ENCODE measurements around the gene SEMA5B.
A peak's percentile ranks its signal among the peaks of the same experiment; 100 is the strongest.

SEMA5B gene

DNA sequence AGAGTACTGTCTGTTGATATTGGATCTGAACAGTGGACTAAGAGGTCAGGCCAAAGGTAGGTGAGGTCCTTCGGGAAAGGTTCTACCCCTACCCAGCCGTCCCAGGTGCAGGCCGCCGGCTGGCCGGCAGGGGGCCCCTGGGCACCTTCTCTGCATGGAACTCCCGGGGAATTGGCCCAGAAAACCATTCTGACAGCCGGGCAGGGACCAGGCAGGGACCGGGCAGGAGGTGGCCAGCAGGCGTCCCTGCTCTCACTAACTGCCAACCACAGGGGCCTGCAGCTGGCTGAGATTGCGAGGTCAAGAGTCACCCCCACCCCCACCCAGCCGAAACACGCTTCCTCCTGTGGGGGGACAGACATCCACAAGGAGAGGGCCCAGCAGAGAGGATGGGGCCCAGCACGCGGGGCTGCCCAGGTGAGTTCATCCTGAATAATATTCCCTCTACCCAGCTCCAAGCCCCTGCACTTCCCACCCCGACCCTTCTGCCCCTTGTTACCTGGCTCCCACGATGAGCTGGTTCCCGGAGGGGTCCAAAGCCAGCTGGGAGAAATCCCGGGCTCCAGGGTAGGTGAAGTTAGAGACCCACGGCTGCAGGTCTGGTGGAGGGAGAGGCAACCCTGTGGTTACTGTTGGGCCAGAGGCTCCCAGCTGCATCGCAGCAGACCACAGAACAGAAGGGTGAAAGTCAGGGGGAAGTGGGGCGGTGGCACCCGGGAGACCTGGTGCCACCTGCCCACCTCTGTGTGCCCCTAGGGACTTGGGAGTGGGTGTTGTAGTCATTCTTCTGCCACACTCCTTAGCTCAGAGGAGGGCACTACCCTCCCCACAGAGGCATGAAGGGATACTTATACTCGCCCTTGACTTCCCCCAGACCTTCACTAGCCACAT is 84.4 kb downstream of the SEMA5B start:
- DNase-seq, result no peak

DNA sequence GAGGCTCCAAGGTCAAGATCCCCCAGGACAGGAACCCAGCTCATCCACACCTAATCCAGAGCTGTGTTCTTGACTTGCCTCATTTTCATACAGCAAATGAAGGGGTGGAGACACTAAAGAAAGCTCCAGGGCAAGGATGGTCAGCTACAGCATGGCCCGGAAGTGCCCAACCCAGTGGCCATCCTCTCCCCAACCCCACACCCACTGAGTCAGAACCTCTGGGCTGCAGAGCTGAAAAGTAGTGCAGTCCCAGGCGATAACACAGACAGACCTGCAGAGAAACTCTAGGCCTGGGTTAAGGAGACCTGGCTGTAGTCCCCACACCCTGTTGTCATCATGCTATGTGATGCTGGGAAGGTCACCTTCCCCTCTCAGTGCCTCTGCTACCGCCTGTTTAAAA is 85.3 kb downstream of the SEMA5B start:
- DNase-seq, result no peak

GRCh38 chr3:122941228-122942206 is 86.0 kb downstream of the SEMA5B start:
- DNase-seq, result no peak

DNA sequence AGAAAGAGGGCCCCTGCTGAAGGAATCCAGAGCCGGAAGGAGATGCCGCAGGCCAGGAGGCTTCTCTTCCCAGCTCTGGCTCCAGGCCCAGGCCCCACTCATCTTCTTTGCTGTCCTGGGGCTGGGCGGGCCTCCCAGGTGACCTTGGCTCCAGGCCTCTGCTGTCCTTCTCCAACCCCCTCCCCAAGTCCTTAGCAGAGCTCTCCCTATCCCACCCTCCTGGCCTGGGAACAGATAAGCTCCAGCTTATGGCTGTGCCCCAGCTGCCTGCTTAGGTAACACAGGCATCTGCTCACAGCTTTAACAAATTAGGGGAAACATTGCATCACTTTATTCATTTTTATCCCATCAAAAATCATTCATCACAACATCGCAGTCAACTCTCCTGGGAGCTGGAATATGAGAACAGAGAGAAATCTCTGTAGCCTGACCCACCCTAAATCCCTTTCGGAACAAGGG is 86.9 kb downstream of the SEMA5B start:
- no peak for DNase-seq

- DNase-seq, result no peak
Measured at GRCh38 chr3:122938783-122939425, 88.7 kb downstream of the SEMA5B start.

- no peak for DNase-seq
Measured at GRCh38 chr3:122937745-122938144, 89.8 kb downstream of the SEMA5B start.

DNA sequence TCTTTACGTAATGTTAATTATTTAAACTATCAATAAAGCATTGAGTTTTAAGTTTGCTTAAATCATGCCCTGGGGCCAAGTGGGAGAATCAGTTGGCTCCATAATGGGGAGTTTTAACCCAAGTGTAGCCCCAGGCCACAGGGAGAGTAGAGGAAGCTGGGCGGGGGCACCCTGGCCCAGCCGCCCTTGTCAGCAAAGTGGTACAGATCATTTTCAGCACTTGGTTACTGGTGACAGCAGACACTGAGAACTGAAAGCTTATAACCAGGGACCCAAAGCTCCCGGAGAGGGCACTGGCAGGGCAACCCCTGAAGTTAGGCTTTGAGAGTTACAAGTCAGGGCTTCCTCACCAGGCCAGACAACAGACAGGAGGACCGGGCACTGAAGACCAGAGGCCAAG is 90.6 kb downstream of the SEMA5B start:
- no peak for DNase-seq

GRCh38 chr3:122936335-122936734 is 91.2 kb downstream of the SEMA5B start:
- DNase-seq, result peak in 1 of 2 experiments; percentile 30

DNA sequence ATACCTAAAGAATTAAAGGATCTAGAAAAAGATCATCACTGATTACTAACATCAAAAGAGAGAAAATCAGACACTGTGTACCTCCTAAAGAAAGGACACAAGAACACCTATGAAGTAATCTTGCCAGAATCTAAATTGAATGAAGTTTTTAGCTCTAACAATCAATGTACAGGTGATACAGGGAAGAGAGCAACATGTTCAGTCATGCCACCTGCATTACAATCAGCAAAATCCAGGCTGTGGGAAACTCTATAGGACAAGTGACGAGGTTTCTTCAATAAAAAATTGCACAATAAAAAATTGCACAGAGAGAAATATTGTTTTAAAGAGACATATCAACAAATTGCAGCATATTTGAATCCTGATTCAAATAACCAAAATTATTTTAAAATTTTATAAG is 93.3 kb downstream of the SEMA5B start:
- DNase-seq, result no peak

GRCh38 chr3:122932251-122932967 is 95.2 kb downstream of the SEMA5B start:
- DNase-seq, result no peak

- no peak for DNase-seq
Measured at GRCh38 chr3:122931636-122932035, 95.9 kb downstream of the SEMA5B start.

DNA sequence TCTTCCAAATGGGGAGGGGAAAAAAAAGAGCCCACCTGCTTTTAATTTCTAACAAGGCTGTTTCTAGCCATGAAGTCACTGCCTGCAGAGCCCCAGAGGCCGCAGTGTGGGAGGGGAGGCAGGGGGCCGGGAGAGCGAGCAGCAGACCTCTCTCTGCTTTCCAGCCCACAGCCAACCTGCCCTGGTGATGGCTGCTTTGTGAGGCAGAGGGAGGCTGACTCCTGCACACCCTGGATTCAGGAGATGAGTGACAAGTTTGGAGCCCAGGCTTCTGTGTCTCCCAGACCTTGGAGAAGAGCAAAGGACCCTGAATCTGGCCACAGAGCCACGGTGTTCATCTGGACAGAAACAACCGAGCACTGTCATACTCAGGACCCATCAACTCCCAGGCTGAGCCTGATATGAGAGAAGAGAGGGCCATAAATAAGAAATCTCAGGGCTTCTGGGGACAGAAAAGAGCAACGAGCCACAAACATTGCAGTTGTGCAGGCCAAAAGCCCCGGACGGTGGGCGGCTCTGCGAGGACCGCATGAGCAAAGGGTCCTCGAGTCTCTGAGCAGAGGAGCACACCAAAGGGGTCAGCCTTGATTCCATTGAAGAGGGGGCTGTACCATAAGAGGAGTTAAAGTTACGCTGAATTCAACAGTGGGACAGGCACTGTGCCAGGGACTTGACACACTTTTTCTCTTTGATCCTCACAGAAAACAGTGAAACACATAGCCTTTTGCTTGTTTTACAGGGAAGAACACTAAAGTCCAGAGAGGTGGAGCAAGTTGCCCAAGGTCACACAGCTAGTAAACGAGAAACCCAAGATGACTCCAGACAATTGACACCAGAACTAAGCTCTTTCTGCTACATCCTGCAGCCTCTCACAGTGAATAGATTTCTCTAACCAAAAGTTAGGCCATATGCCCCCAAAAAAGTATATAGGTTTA is 97.2 kb downstream of the SEMA5B start:
- no peak for DNase-seq

DNA sequence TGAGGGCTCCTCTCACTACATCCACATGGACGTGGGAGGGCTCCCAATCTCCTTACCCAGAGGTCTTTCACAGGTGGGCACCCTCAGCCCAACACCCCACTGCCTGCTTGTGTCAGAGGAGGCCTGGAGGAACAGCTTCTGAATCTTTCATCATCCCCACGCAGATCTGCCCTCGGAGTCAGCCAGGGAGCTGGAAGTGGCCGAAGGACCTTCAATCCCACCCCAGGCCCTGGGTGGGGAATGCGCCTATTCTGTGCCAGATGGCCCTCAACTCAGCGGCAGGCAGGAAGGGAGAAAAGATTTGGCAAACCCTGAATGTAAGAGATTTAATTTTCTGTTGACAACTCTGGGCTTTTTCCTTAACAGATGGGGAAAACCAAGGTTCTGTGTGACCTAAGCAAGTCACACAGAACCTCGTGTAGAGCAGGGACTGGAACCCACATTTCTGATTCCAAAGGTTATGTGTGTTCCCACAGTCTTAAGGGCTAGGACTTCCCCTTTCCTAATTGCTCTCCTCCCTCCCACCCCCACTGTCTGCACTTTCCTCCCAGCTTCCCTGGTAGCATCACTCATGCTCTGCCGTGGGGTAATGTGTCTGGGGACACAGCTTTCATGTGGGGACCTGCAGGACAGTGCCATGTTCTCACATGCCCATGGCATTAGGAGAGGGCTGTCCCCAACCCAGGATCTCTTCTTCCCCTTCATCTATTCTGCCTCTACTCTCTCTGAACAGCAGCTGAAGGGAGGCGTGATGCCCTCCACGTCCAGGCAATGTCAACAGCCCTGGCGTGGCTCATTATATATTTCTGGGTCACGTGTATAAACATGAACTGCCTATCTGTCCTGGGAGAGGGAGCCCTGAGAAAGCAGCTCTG is 98.1 kb downstream of the SEMA5B start:
- no peak for DNase-seq

DNA sequence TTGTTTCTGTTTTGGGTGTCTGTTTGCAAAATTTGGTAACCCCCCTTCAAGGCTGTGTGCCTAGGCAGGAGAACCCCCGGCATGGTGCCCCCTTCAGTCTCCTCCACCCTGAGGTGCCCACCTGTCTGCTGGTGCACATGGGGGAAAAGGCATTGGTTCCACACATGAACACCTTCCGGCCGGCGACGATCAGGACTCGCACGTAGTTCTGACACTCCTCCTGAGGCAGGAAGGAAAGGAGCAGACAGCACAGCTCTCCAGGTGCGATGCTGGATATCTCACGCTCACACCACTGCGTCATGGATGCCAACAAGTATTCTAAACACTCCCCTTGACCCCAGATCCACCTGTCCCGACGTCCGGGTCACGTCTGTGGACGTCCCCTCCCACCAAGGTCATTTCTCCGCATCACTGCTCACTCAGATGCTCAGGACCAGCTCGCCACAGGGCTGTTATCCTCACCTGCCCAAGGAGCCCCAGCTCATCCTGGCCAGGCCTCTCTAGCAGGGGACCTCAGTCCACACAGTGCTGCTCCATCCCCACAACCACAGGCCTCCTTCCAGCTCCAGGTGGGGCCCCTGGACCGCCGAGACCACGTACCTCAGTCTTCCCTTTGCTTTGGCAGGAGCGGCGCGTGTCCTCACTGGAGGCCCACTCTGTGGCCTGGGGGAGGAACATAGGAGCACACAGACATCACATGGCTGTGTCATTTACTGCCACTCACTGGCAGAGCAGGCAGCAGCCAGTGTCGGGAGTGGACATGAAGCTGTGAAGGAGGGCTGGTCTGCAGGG is 99.0 kb downstream of the SEMA5B start:
- no peak for DNase-seq

GRCh38 chr3:122927726-122928125 is 99.8 kb downstream of the SEMA5B start:
- no peak for DNase-seq

DNA sequence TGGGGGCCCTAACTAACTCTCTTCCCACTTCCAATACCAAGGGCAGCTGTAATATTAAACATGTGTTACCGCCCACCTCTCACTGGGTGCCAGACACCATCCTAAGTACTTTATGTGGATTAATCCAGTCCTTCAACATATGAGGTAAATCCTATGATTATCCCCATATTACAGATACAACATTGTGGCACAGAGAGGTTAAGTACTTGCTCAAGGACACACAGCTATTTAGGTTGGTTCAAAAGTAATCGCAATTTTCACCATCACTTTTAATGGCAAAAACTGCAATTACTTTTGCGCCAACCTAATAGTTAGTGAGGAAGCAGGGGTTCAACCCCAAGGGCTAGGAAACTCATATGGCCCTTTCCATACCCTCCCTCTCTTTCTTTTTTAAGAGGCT is 100.8 kb downstream of the SEMA5B start:
- no peak for DNase-seq

- DNase-seq, result no peak
Measured at GRCh38 chr3:122926322-122926721, 101.2 kb downstream of the SEMA5B start.

DNA sequence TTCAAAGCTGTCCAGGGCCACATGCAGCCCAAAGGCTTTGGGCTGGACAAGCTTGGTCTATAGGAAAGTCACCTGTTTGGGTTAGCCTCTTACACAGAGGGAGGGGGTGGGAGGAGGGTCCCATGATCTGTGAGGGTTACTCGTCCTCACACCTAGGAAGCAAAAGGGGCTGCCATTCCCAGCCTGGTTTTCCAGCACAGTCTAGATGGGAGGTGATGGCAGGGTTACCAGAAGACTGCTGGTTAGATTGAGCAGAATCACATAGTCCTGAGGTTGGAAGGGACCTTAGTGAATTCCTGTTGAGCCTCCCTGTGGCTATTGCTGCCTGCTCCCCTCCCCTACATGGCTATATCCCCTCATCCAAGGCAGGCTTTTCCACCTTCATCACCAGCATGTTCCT is 101.8 kb downstream of the SEMA5B start:
- no peak for DNase-seq

DNA sequence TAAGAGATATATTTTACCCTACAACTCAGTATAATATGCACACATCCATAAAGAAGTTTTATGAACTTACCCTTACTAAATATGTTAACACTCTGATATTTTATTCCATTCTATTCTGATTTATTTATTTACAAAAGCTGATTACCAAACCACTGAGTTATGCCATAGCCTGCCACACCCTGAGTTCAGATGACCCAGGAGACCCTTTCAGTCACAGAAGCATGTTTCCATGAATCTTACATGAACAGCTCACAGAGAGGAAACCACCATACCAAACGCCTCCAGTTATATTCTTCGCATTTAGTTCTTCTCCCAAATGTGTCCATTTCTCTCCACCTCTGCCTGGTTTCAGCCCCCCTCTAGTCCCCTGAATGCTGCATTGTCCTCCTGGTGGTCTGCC is 103.5 kb downstream of the SEMA5B start:
- DNase-seq, result no peak
